GM18498 (cell line): ENCODE results near the gene GPS1.

Source experiments
- ATAC-seq: cut with Tn5 transposase; IDR thresholded peaks from one replicate; pipeline ENCODE4 v1.9.1; 2021; ENCODE audit warnings: mild to moderate bottlenecking, moderate library complexity; ENCODE audit not compliant: unreplicated experiment

Gene GPS1

DNA sequence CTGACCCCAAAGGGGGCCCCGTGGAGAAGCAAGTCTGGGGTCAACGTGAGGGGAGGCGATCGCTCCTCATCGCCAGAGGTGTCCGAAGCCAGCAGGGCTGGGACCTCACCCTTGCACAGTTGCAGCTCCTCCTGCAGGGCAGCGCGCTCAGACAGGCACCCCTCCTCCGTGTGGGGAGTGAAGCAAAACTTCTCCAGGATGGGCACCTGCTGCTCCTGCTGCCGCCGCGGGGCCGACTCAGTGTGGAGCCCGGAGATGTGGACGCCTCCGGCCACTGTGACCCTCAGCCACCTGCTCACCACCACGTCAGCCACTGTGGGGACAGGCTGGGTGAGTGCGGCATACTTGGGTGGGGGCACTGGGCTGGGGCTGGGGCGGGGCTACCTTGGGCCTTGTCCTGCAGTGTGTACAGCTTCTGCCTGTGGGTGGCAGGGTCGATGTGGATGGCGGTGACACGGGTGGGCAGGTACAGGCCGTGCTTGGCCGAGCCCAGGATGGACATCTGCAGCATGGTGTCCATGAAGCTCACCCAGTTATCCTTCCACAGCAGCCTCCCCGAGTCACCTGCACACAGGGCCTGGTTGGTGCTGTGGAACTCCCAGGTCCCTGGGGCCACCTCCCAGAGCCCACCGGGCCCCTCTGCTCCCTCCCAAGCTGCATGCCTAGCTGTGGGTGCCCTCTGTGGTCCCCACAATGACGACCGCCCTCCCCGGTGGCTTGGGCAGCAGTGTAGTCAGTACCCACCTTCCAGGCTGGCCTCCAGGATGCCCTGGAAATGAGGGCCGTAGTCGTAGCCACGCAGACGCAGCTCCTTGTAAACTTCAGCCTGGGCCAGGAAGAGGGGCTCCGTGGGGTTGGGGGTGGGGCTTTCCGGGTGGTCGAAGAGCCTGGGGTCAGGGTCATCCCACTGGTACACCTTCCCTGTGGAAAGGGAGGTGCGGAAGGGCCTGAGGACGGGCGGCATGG lies 35.5 kb downstream of the GPS1 start:
- ATAC-seq, result no peak

- ATAC-seq, result no peak
Measured at GRCh38 chr17:82087961-82088837, 36.5 kb downstream of the GPS1 start.

GRCh38 chr17:82088838-82089722 lies 37.4 kb downstream of the GPS1 start:
- no peak for ATAC-seq

GRCh38 chr17:82089723-82090548 lies 38.2 kb downstream of the GPS1 start:
- no peak for ATAC-seq

- no peak for ATAC-seq
Measured at GRCh38 chr17:82090549-82091263, 39.0 kb downstream of the GPS1 start.

DNA sequence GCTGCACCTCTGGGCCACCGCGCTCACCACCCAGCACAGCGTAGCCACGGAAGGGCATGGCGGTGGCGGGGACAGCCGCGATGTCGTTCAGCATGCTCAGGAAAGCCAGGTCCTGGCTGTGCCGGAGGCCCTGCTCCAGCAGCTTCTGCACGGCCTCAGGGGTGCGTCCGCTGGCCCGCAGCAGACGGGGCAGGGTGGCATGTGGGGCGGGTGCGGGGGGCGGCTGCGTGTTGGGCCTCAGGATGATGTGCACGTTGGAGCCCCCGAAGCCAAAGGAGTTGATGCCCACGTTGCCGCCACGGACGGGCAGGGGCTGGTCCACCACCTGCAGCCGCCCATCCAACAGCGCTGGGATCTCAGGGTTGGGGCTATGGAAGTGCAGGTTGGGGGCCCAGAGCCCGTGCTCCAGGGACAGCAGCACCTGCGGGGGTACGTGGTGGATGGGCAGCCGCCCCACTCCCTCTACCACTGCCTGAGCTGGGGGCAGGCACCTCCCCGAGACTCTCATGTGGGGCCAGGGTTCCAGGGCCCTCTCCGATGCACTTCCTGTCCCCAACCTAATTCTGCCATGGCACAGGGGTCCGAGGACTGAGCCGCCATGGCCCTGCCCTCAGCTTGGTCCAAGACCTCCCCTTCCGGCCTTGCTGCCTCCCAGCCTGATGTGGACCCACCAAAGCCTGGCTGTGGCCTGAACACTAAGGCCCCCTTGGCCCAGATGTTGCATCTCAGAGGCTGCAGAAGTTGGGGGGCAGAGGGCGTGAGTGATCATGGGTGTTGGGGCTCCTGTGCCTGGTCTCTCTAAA lies 39.8 kb downstream of the GPS1 start:
- ATAC-seq, result no peak

- ATAC-seq, result no peak
Measured at GRCh38 chr17:82092094-82092586, 40.4 kb downstream of the GPS1 start.

DNA sequence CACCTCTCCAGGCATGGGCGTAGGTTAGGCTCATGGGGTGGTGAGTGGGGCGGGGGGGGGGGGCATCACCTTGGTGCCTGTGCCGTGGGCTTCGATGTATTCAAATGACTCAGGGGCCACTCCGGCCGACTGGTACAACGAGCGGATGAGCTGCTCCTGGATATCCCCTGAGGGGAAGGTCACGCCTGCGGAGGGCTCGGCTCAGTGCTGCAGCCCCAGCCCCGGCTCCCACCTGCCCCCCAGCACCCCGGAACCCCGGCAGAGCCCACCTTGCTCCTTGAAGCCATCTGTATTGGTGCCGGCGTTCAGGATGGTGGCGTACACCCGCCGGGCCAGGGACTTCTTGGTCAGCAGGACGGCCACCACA lies 40.9 kb downstream of the GPS1 start:
- ATAC-seq, result no peak

DNA sequence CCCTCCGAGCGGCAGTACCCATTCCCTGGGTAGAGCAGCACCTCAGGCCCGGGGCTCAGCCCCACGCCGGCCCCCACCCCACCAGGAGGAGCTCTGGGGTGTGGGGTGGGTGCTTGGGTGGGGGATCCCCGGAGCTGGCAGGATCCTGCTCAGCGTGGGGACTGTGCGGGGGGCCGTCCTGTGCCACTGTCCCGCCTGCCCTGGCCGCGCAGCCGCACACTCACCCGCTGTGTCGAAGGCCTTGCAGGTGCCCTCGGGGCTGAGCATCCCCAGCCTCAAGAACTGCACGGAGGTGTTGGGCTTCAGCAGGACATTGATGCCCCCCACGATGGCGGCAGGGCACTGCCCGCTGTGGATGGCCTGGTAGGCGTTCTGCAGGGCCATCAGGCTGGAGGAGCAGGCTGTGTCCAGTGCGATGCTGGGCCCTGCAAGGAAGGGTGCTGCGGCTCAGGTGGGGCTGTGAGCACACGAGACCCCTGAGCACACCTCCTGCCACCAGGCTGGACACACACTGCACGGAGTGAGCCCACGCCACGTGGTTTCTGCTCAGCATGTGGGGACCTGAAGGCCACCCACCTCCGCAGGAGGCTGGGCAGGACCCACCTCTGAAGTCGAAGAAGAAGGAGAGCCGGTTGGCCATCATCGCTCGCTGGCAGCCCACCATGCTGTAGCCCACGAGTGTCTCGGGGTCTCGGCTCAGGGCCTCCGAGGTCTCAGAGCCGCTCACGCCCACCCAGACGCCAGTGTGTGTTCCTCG lies 41.5 kb downstream of the GPS1 start:
- ATAC-seq, result no peak

DNA sequence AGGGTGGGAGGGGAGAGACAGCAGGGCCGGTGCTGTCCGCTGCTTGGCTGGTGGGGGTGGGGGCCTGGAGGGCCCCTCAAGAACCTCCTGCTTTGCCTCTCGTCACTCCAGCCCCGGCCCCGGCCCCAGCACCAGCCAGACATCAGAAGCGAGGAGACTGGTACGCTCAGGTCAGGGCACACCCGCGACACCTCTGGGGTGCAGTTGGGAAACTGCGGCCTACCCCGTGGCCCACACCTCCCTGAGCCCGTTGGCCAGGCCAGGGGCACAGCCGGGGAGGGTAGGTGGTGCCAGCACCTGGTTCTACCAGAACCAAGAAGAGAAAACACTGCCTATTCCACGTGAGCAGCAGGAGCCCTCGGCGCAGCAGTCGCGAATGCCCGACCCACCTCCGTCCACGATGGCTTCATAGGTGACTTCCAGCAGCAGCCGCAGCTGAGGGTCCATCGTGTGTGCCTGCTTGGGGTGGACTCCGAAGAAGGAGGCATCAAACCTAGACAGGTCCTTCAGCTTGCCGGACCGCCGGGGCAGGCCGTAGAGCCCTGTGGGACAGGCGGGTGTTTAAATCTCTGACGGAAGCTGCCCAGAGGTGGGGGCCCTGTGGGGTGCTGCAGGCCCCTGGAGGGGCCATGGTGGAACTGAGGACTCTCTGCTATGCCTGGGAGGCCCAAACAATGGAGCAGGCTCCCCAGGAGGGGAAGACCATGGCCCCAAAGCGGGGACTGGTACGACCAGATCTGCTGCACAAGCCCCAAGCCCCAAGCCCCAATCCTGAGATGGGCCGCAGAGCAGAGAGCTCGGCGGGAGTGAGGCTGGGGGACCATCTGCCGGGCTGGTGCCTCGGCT lies 43.5 kb downstream of the GPS1 start:
- no peak for ATAC-seq

DNA sequence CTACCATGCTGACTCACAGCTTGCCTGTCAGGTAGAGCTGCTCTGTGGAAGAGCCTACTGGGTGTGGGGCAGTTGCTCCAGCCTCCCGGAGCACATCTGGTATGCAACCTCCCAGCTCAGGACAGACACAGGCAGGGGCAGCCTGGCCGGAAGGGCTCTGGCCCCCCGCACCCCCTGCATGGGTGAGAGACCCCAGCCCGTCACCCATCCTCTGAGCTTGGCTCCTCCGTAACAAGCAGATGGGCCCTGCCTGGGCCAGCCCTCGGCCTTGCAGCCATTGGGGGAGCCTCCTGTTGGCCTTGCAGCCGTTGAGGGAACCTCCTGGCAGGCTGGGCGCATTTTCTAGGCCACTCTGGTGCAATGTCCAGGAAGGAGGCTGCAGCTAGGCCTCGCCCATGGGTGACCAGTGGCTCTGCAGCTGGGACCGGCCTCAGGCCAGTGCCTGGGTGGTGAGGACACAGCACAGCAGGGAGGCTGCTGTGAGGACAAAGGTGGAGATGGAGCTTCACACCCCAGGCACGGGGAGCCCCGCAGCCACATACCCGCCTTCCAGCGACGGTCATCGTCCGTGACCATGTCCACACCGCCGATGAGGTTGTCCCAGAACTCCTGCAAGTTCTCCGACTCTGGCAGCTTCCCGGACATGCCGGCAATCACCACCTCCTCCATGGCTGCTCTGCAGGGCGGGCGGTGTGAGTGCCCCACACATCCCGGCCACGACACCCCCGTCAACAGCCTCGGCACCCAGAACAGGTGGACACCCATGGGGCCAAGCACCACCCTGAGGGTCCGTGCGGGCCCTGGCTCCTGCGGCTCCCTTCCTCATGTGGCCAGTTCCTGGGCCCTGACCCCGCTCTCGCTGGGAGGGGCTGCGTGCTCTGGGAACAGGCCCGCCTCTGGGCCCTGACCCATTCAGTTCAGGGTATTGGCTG lies 44.3 kb downstream of the GPS1 start:
- ATAC-seq, result no peak

- no peak for ATAC-seq
Measured at GRCh38 chr17:82096709-82097183, 45.0 kb downstream of the GPS1 start.

GRCh38 chr17:82097184-82097918 lies 45.7 kb downstream of the GPS1 start:
- peak; percentile 1 for ATAC-seq

DNA sequence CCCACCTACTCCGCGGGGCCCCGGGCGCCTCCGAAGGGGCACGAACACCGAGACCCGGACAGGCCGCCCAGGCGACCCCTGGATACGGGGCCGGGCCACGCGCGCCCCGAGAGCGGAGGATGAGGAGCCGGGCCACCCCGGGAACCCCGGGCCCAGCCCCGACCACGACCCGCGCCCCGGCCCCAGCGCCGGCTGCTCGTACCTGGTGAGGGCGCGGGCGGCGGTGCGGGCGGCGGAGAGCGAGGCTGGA lies 46.1 kb downstream of the GPS1 start:
- ATAC-seq, result no peak
